Chondrocyte (in vitro differentiated cells): ENCODE data around the gene PTPRQ. TPM values are rescaled to one million over a fixed set of nuclear protein-coding genes. Genes with fewer than 3 reads are reported as not detected.

Experiments
- DNase-seq: peaks from one replicate; pipeline ENCODE4 v3.0.0; 2021; ENCODE audit warnings: mixed read lengths, low spot score
- H3K27ac Mint-ChIP-seq: one replicate; pipeline ENCODE4 v1.8.0; 2021; ENCODE audit warnings: mild to moderate bottlenecking, moderate library complexity, mixed read lengths; ENCODE audit not compliant: unreplicated experiment
- H3K27me3 Mint-ChIP-seq: 2 replicates; pipeline ENCODE4 v1.8.0; 2021; ENCODE audit warnings: low read depth, mixed read lengths
- H3K36me3 Mint-ChIP-seq: 2 replicates; pipeline ENCODE4 v1.8.0; 2021; ENCODE audit warnings: low read depth, mixed read lengths
- H3K4me1 Mint-ChIP-seq: 2 replicates; pipeline ENCODE4 v1.8.0; 2021; ENCODE audit warnings: low read depth, mild to moderate bottlenecking, mixed read lengths
- H3K4me3 Mint-ChIP-seq: one replicate; pipeline ENCODE4 v1.8.0; 2021; ENCODE audit warnings: mild to moderate bottlenecking, moderate library complexity, mixed read lengths; ENCODE audit not compliant: unreplicated experiment
- H3K9me3 Mint-ChIP-seq: 2 replicates; pipeline ENCODE4 v1.8.0; 2021; ENCODE audit warnings: low read depth, mixed read lengths
- CTCF ChIP-seq: fragments of 200-600 bp; sonication (generic); IDR thresholded peaks from 2 replicates; pipeline ENCODE4 v1.5.0; 2021; ENCODE audit warnings: antibody characterized with exemption, mild to moderate bottlenecking, moderate library complexity
- long read RNA-seq: library from polyadenylated mRNA; stranded (forward); transcript quantifications from one replicate; pipeline ENCODE4 v2.0.0, GENCODE V29; 2021
- total RNA-seq: library from RNA; stranded (reverse); gene quantifications from 3 replicates; pipeline ENCODE4 v1.2.1, GENCODE V29; 2021

The PTPRQ gene, protein sequence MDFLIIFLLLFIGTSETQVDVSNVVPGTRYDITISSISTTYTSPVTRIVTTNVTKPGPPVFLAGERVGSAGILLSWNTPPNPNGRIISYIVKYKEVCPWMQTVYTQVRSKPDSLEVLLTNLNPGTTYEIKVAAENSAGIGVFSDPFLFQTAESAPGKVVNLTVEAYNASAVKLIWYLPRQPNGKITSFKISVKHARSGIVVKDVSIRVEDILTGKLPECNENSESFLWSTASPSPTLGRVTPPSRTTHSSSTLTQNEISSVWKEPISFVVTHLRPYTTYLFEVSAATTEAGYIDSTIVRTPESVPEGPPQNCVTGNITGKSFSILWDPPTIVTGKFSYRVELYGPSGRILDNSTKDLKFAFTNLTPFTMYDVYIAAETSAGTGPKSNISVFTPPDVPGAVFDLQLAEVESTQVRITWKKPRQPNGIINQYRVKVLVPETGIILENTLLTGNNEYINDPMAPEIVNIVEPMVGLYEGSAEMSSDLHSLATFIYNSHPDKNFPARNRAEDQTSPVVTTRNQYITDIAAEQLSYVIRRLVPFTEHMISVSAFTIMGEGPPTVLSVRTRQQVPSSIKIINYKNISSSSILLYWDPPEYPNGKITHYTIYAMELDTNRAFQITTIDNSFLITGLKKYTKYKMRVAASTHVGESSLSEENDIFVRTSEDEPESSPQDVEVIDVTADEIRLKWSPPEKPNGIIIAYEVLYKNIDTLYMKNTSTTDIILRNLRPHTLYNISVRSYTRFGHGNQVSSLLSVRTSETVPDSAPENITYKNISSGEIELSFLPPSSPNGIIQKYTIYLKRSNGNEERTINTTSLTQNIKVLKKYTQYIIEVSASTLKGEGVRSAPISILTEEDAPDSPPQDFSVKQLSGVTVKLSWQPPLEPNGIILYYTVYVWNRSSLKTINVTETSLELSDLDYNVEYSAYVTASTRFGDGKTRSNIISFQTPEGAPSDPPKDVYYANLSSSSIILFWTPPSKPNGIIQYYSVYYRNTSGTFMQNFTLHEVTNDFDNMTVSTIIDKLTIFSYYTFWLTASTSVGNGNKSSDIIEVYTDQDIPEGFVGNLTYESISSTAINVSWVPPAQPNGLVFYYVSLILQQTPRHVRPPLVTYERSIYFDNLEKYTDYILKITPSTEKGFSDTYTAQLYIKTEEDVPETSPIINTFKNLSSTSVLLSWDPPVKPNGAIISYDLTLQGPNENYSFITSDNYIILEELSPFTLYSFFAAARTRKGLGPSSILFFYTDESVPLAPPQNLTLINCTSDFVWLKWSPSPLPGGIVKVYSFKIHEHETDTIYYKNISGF (N-terminal part only)
- total RNA-seq, result 0.08 to 0.24 TPM (median 0.10 TPM) in 3 replicates
- long read RNA-seq, result 0 reads

- Mint-ChIP-seq H3K4me1 (peaks cover 51% of the 10 kb centered on the region), H3K9me3 (peaks cover 14% of the 10 kb centered on the region), H3K27me3 (no peaks in the 10 kb centered on the region), H3K4me3 (no peak within 1 kb of the TSS), H3K27ac (peak within 1 kb of the TSS; percentile 77), H3K36me3 (no peaks in the 10 kb centered on the region)
- no peak for TF ChIP-seq CTCF
- DNase-seq, result no peak
Measured at GRCh38 chr12:80443974-80444666, at the start of gene PTPRQ. Gene PTPRQ, plus strand, starts transcription at chr12:80444235. Its CDS starts 111 bp downstream, at chr12:80444346.

DNA sequence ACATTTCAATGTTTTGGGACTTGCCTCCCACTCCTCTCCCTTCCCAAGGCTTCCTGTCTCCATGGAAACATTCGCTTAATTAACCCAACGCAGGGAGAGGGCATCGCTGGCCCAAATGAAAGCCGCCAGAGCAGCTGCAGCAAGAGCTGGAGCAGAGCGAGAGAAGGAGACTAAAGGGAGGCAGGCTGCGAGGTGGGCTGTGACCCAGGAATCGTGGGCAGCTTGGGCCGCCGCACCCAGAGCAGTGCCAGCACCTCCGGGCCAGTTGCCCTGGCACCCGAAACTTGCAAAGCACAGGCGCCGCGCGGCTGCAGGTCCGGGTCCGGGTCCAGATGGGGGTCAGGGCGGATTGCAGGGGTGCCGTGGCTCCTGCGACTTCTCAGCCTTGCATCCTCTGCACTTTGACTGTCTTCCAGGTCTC lies 43.5 kb upstream of the PTPRQ start:
- Mint-ChIP-seq H3K36me3 (peaks cover 3% of the 10 kb centered on the region), H3K4me1 (peaks cover 4% of the 10 kb centered on the region), H3K27me3 (peaks cover 15% of the 10 kb centered on the region), H3K27ac (no peak overlapping the region), H3K4me3 (no peak overlapping the region), H3K9me3 (peaks cover 3% of the 10 kb centered on the region)
- no peak for TF ChIP-seq CTCF
- peak; percentile 84 for DNase-seq

DNA sequence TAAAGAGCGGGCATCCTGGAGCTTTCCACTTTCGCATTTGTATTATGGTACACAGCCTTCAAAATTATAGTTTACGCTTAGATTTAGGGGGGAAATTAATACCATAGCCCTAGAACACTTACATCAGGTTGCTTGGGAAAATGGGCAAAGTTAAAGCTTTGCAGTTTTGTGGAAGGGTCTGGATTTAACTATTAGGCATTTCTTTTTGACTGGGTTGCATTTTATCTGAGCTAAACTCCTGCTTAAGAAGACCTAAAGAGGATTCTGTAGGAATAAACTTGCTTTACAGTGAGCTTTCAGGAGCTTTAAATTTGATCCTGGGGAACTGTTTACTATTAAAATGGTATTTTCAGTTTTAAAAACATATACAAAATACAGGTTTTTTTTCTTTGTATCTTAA lies 42.8 kb upstream of the PTPRQ start:
- Mint-ChIP-seq H3K27ac (no peak overlapping the region), H3K4me3 (no peak overlapping the region), H3K9me3 (peaks cover 3% of the 10 kb centered on the region), H3K36me3 (peaks cover 3% of the 10 kb centered on the region), H3K27me3 (peaks cover 15% of the 10 kb centered on the region), H3K4me1 (peaks cover 4% of the 10 kb centered on the region)
- TF ChIP-seq CTCF, result no peak
- no peak for DNase-seq

DNA sequence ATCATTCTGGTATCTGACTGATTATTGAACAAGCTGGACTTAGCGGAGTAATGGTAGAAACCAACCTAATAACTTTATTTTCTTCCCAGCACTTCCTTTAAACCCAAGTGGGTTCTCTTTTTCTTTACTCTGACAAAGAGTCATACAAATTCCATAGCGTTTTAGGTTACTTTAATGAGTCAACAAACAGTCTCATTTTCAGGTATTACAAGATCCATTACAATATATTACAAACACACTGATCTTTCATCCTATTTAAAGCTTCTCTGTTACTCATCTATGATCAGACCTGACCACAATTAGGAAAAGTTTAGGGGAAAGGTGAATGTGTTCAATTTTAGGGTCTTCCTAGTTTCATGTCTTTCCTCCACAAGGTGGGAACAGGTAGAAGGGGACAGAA lies 39.4 kb upstream of the PTPRQ start:
- H3K27me3 Mint-ChIP-seq, result peaks cover 15% of the 10 kb centered on the region
- DNase-seq, result no peak
- no peak for TF ChIP-seq CTCF
- H3K36me3 Mint-ChIP-seq, result peaks cover 2% of the 10 kb centered on the region
- peaks cover 2% of the 10 kb centered on the region for H3K4me1 Mint-ChIP-seq
- peaks cover 3% of the 10 kb centered on the region for H3K9me3 Mint-ChIP-seq
- no peak overlapping the region for H3K27ac Mint-ChIP-seq
- H3K4me3 Mint-ChIP-seq, result no peak overlapping the region
